GM06990 (cell line): ENCODE data around the gene ZNF525.
"Not testable (repeated sequence)": the region's sequence is repeated elsewhere in the genome, so short reads cannot be mapped to it uniquely, and the experiment has no call there.

Experiments used
- DNase-seq: peaks from one replicate; pipeline ENCODE4 v3.0.0-alpha.2; 2011; ENCODE audit not compliant: insufficient read length; ENCODE audit errors: extremely low read depth
- H3K27me3 ChIP-seq: replicated peaks from 2 replicates; pipeline ENCODE4 v1.6.0; 2011; ENCODE audit warnings: low read length; ENCODE audit not compliant: control insufficient read depth, insufficient read depth
- H3K36me3 ChIP-seq: 2 replicates; pipeline ENCODE4 v1.5.1; 2011; ENCODE audit warnings: low read length; ENCODE audit not compliant: control insufficient read depth, insufficient read depth
- H3K4me3 ChIP-seq: replicated peaks from 2 replicates; pipeline ENCODE4 v1.5.1; 2011; ENCODE audit warnings: low read depth, mild to moderate bottlenecking, control low read depth, low read length
- CTCF ChIP-seq: IDR thresholded peaks from 2 replicates; pipeline ENCODE4 v1.5.1; 2011; ENCODE audit warnings: low read length, control low read depth, mild to moderate bottlenecking, inconsistent platforms; ENCODE audit not compliant: insufficient read depth, poor library complexity, severe bottlenecking

Gene ZNF525

GRCh38 chr19:53355739-53356138, 9.8 kb upstream of the ZNF525 start:
- no peak for TF ChIP-seq CTCF
- no peaks in the 10 kb centered on the region for H3K36me3 ChIP-seq
- DNase-seq = no peak

GRCh38 chr19:53357821-53358581, 7.5 kb upstream of the ZNF525 start:
- TF ChIP-seq CTCF = no peak
- no peak overlapping the region for H3K4me3 ChIP-seq
- no peak for DNase-seq
- no peaks in the 10 kb centered on the region for H3K36me3 ChIP-seq
- H3K27me3 ChIP-seq = no peaks in the 10 kb centered on the region

More at GRCh38 chr19:53355739-53356138, 9.8 kb upstream of the ZNF525 start:
- Histone ChIP-seq H3K27me3 (no peaks in the 10 kb centered on the region), H3K4me3 (no peak overlapping the region)

- H3K36me3 ChIP-seq, DNase-seq, H3K27me3 ChIP-seq, H3K4me3 ChIP-seq: not testable (repeated sequence)
Measured at GRCh38 chr19:53360056-53360455, 5.4 kb upstream of the ZNF525 start.

- Histone ChIP-seq H3K27me3 (no peaks in the 10 kb centered on the region), H3K4me3 (peak overlapping the region; percentile 71), H3K36me3 (no peaks in the 10 kb centered on the region)
- DNase-seq = no peak
- no peak for TF ChIP-seq CTCF
Measured at GRCh38 chr19:53365899-53366493, 491 bp downstream of the ZNF525 start.

- no peak overlapping the region for H3K4me3 ChIP-seq
- no peak for TF ChIP-seq CTCF
- DNase-seq = no peak
- peaks cover 8% of the 10 kb centered on the region for H3K36me3 ChIP-seq
- H3K27me3 ChIP-seq = no peaks in the 10 kb centered on the region
Measured at GRCh38 chr19:53372196-53372595, 6.7 kb downstream of the ZNF525 start.

- no peak for TF ChIP-seq CTCF
- no peak for DNase-seq
- H3K4me3 ChIP-seq = no peak overlapping the region
- peaks cover 10% of the 10 kb centered on the region for H3K36me3 ChIP-seq
- no peaks in the 10 kb centered on the region for H3K27me3 ChIP-seq
Measured at GRCh38 chr19:53374288-53374687, 8.8 kb downstream of the ZNF525 start.
